Right cardiac atrium (tissue), 5 donors: ENCODE data around the gene AXIN1. TPM values are rescaled to one million over a fixed set of nuclear protein-coding genes. Genes with fewer than 3 reads are reported as not detected.

ENCODE experiments used
- ATAC-seq, 2 donors: fragments of 200-7000 bp; cut with Tn5 transposase; one replicate each; pipeline versions ENCODE4 v1.8.0 to v1.9.1; 2020; ENCODE audit warnings: moderate library complexity in 2 of 2, mild to moderate bottlenecking in 1 of 2
- DNase-seq, 3 donors: peaks; one replicate each; pipeline ENCODE4 v3.0.0-alpha.2; 2020
- H3K27ac ChIP-seq: one replicate; pipeline ENCODE4 v1.5.1; 2013; ENCODE audit warnings: mild to moderate bottlenecking, low read length, control low read depth, moderate library complexity
- H3K27me3 ChIP-seq: one replicate; pipeline ENCODE4 v1.6.1; 2013; ENCODE audit not compliant: control insufficient read depth, insufficient read depth
- H3K4me1 ChIP-seq: one replicate; pipeline ENCODE4 v1.6.1; 2013; ENCODE audit warnings: low read length; ENCODE audit not compliant: control insufficient read depth, insufficient read depth
- H3K4me3 ChIP-seq: one replicate; pipeline ENCODE4 v1.5.1; 2013; ENCODE audit warnings: low read length, control low read depth
- H3K9me3 ChIP-seq: one replicate; pipeline ENCODE4 v1.6.1; 2013; ENCODE audit warnings: low read length; ENCODE audit not compliant: control insufficient read depth
- WGBS: extraction: QIAGEN DNeasy Blood & Tissue Kit; methylation state at CpG from one replicate; pipeline ENCODE4 v1.1.7; 2013; 5-methylcytosine and 5-hydroxymethylcytosine counted together
- intact Hi-C, 4 donors: fragments of 100-400 bp; cut with DNase I; formaldehyde crosslinking; loops; one replicate each; pipeline versions ENCODE4 v1.11.0 to v1.14.0; 2022 to 2023
- long read RNA-seq, 4 donors: library from polyadenylated mRNA; unstranded; transcript quantifications; one replicate each; pipeline ENCODE4 v2.0.0, GENCODE V29; 2020 to 2021
- polyA plus RNA-seq: library from polyadenylated mRNA; stranded (reverse); fragments of 200-250 nt; gene quantifications from one replicate; pipeline ENCODE4 v1.2.3, GENCODE V29; 2013
- total RNA-seq, 4 donors: library from RNA; stranded (reverse); fragmentation: NEBNext Ultra II Directional; extraction: Animal tissue kit (Norgen Biotek cat#: 25700); gene quantifications; one replicate each; pipeline ENCODE4 v1.2.1, GENCODE V29; 2021
- donor health status: healthy with polysubstance abuse.
- donor health status: DM: no; HTN: yes; CAD: no.
- donor health status: DM: no; HTN: no; CAD: no.
- donor health status: DM: no; HTN: yes; CAD: no; lungs with severe emphysema.
- donor health status: DM: yes; HTN: yes; CAD: no.

Gene AXIN1
- total RNA-seq (10 to 100 TPM in 3 of 4 donors, 1 to 10 TPM in 1; 8.4 to 12.2 (median 10.6) TPM), polyA plus RNA-seq (10.2 TPM)
- long read RNA-seq, donor 1, transcript AXIN1-202 (10 exons, 3,324 nt): major isoform, 12 of 35 reads
- long read RNA-seq, donor 1, transcript AXIN1-201 (11 exons, 3,643 nt): minor isoform, 5 of 35 reads
- long read RNA-seq, donor 1, partial matches to known transcripts: 6 of 35 reads
- long read RNA-seq, donor 1, other reads (novel, unspliced or antisense): 12 of 35 reads
- long read RNA-seq, donor 2, transcript AXIN1-202 (10 exons, 3,324 nt): major isoform, 7 of 23 reads
- long read RNA-seq, donor 2, partial matches to known transcripts: 1 of 23 reads
- long read RNA-seq, donor 2, other reads (novel, unspliced or antisense): 11 of 23 reads
- long read RNA-seq, donor 3, partial matches to known transcripts: 6 of 9 reads
- long read RNA-seq, donor 3, other reads (novel, unspliced or antisense): 2 of 9 reads
- long read RNA-seq, donor 4, partial matches to known transcripts: 4 of 12 reads
- long read RNA-seq, donor 4, other reads (novel, unspliced or antisense): 4 of 12 reads

- no peak within 1 kb of the TSS for H3K27ac ChIP-seq
- ATAC-seq (peak; percentile 95), DNase-seq (peak; percentile 99 to 100 (median 100))
- H3K4me3 ChIP-seq: peak within 1 kb of the TSS; percentile 92
- H3K9me3 ChIP-seq: no peaks in the 10 kb centered on the region
- intact Hi-C loops: loop anchor here in 2 of 4 donors (5.0 to 10.0 kb wide), 3 partner anchors 115 to 245 kb away; partner anchors contain the start of gene FAM234A (in 1 of the 2)
- no peaks in the 10 kb centered on the region for H3K27me3 ChIP-seq
- H3K4me1 ChIP-seq: no peaks in the 10 kb centered on the region
- WGBS: under 1% methylated on average over 113 of the region's 113 CpGs
Observed at GRCh38 chr16:352547-353403, at the start of gene AXIN1. AXIN1 (minus strand) TSS chr16:352723; CDS start chr16:347025, 5,698 bp downstream.

- ATAC-seq (peak; percentile 91 to 93), DNase-seq (peak; percentile 96 to 99 (median 99))
- Histone ChIP-seq H3K4me3 (peak within 1 kb of the TSS; percentile 82), H3K9me3 (no peaks in the 10 kb centered on the region), H3K4me1 (no peaks in the 10 kb centered on the region), H3K27me3 (no peaks in the 10 kb centered on the region), H3K27ac (peak within 1 kb of the TSS; percentile 94)
- intact Hi-C loops: no loop called here
- under 1% methylated on average over 91 of the region's 91 CpGs for WGBS
Observed at GRCh38 chr16:401468-402348, 49.2 kb upstream of the AXIN1 start, which contains the start of gene DECR2. DECR2 (plus strand) TSS chr16:401885; CDS start chr16:401964, 79 bp downstream.

- H3K4me1 ChIP-seq: no peaks in the 10 kb centered on the region
- WGBS: 70% methylated on average over 10 of the region's 10 CpGs
- ATAC-seq (no peak), DNase-seq (peak in 1 of 3 donors; percentile 63)
- no peak overlapping the region for H3K27ac ChIP-seq
- intact Hi-C loops: no loop called here
- no peaks in the 10 kb centered on the region for H3K27me3 ChIP-seq
- no peak overlapping the region for H3K4me3 ChIP-seq
- no peaks in the 10 kb centered on the region for H3K9me3 ChIP-seq
Observed at GRCh38 chr16:400061-400591, 47.6 kb upstream of the AXIN1 start.

GRCh38 chr16:399340-400019 lies 47.0 kb upstream of the AXIN1 start:
- Histone ChIP-seq H3K9me3 (no peaks in the 10 kb centered on the region), H3K4me3 (no peak overlapping the region), H3K27ac (no peak overlapping the region), H3K27me3 (no peaks in the 10 kb centered on the region), H3K4me1 (no peaks in the 10 kb centered on the region)
- intact Hi-C loops: loop anchor here in 1 of 4 donors (5.0 to 10.0 kb wide), 2 partner anchors 128 to 265 kb away; partner anchors contain the start of genes CAPN15 and RHOT2
- DNase-seq: peak in 1 of 3 donors; percentile 47
- WGBS: 83% methylated on average over 22 of the region's 22 CpGs
- no peak for ATAC-seq

GRCh38 chr16:398561-399339 lies 46.2 kb upstream of the AXIN1 start:
- ATAC-seq: no peak
- no peaks in the 10 kb centered on the region for H3K27me3 ChIP-seq
- H3K4me3 ChIP-seq: no peak overlapping the region
- peak in 1 of 3 donors; percentile 62 for DNase-seq
- intact Hi-C loops: loop anchor here in 1 of 4 donors (5.0 to 10.0 kb wide), 2 partner anchors 129 to 266 kb away; partner anchors contain the start of genes CAPN15 and RHOT2
- H3K9me3 ChIP-seq: no peaks in the 10 kb centered on the region
- H3K27ac ChIP-seq: no peak overlapping the region
- 83% methylated on average over 24 of the region's 24 CpGs for WGBS
- H3K4me1 ChIP-seq: no peaks in the 10 kb centered on the region

- Histone ChIP-seq H3K4me3 (no peak overlapping the region), H3K4me1 (no peaks in the 10 kb centered on the region), H3K9me3 (no peaks in the 10 kb centered on the region), H3K27me3 (no peaks in the 10 kb centered on the region), H3K27ac (peak overlapping the region; percentile 14)
- ATAC-seq: peak; percentile 18 to 34
- WGBS: 18% methylated on average over 29 of the region's 29 CpGs
- DNase-seq: peak; percentile 72 to 91 (median 90)
- intact Hi-C loops: loop anchor here in 1 of 4 donors (5.0 to 10.0 kb wide), 2 partner anchors 129 to 267 kb away; partner anchors contain the start of genes CAPN15 and RHOT2
Observed at GRCh38 chr16:397736-398332, 45.3 kb upstream of the AXIN1 start.

GRCh38 chr16:397135-397661 lies 44.7 kb upstream of the AXIN1 start, which contains the start of gene NME4:
NME4 (plus strand) TSS chr16:397199; CDS start chr16:397223, 24 bp downstream.
- under 1% methylated on average over 75 of the region's 75 CpGs for WGBS
- ATAC-seq (no peak), DNase-seq (peak; percentile 58 to 79 (median 77))
- peak within 1 kb of the TSS; percentile 32 for H3K27ac ChIP-seq
- H3K27me3 ChIP-seq: no peaks in the 10 kb centered on the region
- no peaks in the 10 kb centered on the region for H3K9me3 ChIP-seq
- intact Hi-C loops: loop anchor here in 1 of 4 donors (5.0 to 10.0 kb wide), 2 partner anchors 130 to 268 kb away; partner anchors contain the start of genes CAPN15 and RHOT2
- no peaks in the 10 kb centered on the region for H3K4me1 ChIP-seq
- peak within 1 kb of the TSS; percentile 75 for H3K4me3 ChIP-seq

GRCh38 chr16:396605-397004 lies 44.1 kb upstream of the AXIN1 start:
- intact Hi-C loops: loop anchor here in 1 of 4 donors (5.0 to 10.0 kb wide), 2 partner anchors 131 to 268 kb away; partner anchors contain the start of genes CAPN15 and RHOT2
- WGBS: 2% methylated on average over 22 of the region's 22 CpGs
- peak; percentile 27 to 39 for ATAC-seq

More at GRCh38 chr16:396605-397004, 44.1 kb upstream of the AXIN1 start:
- peak; percentile 68 to 85 (median 82) for DNase-seq
- Histone ChIP-seq H3K27me3 (no peaks in the 10 kb centered on the region), H3K9me3 (no peaks in the 10 kb centered on the region), H3K4me1 (no peaks in the 10 kb centered on the region), H3K27ac (peak overlapping the region; percentile 32), H3K4me3 (peak overlapping the region; percentile 75)
